Measurements from ENCODE around the gene NEB. TPM values are rescaled to one million over a fixed set of nuclear protein-coding genes. Genes with fewer than 3 reads are reported as not detected.

Gene NEB
- total RNA-seq, 4 donors from 2014 or later = 0.60 to 7.0 (median 1.4) TPM

DNA sequence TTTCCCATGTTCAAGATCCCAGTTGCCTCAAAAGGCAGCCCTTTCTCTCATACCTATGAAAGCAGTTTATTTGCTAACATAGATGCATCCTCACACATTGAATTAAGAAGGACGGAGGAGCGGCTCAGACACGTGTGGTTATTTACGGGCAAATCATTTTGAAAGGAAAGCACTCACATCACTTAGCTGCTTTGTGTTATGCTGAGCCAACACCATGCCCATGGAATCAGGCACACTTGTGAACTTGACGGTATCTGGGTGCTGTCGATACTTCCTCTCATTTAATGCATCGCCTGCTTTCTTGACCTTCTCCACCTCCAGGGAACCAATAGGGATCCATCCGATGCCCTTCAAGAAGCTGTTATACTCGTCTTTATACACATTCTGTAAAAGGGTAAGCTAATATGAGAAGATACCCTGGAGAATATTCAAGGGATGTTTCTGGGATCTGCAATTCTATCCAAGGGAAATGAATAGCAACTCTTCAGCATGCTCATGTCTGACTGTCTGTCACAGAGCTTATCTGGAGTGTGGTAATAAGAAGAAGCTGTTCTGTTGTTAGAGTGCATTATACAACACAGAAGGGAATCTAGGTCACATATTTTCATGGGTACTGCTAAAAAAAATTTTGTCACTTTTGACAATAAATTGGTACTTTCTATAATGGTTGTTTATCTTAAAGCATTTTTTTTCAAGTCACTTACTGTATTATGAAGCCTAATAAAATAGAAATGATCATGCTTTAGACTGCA lies 63.3 kb downstream of the NEB start:
- no peaks in the 10 kb centered on the region for H3K9me3 ChIP-seq
- intact Hi-C loops (cut with DNase I; ENCODE audit: low total_unique reads) (no loop called here), in situ Hi-C loops (cut with MboI; ENCODE audit: low pct_ligation_motif_present in 1 of 4, low pct_unique_long_range_greater_than_20kb in 1 of 4, low sequenced_read_pairs in 3 of 4) (no loop called here)
- no peak overlapping the region for H3K27ac ChIP-seq
- WGBS, 2 donors (ENCODE audit: low coverage in 1 of 2) = 80 to 88% methylated on average over 9 of the region's 9 CpGs
- H3K36me3 ChIP-seq = no peaks in the 10 kb centered on the region
- no peak overlapping the region for H3K4me3 ChIP-seq
- no peaks in the 10 kb centered on the region for H3K27me3 ChIP-seq
- H3K4me1 ChIP-seq = no peaks in the 10 kb centered on the region
- no peak for DNase-seq
- TF ChIP-seq EP300 (IDR thresholded peaks at IDR 0.05; ENCODE audit: low read depth) = no peak
- TF ChIP-seq, protein P1, sequence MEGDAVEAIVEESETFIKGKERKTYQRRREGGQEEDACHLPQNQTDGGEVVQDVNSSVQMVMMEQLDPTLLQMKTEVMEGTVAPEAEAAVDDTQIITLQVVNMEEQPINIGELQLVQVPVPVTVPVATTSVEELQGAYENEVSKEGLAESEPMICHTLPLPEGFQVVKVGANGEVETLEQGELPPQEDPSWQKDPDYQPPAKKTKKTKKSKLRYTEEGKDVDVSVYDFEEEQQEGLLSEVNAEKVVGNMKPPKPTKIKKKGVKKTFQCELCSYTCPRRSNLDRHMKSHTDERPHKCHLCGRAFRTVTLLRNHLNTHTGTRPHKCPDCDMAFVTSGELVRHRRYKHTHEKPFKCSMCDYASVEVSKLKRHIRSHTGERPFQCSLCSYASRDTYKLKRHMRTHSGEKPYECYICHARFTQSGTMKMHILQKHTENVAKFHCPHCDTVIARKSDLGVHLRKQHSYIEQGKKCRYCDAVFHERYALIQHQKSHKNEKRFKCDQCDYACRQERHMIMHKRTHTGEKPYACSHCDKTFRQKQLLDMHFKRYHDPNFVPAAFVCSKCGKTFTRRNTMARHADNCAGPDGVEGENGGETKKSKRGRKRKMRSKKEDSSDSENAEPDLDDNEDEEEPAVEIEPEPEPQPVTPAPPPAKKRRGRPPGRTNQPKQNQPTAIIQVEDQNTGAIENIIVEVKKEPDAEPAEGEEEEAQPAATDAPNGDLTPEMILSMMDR (IDR thresholded peaks at IDR 0.05) = no peak

DNA sequence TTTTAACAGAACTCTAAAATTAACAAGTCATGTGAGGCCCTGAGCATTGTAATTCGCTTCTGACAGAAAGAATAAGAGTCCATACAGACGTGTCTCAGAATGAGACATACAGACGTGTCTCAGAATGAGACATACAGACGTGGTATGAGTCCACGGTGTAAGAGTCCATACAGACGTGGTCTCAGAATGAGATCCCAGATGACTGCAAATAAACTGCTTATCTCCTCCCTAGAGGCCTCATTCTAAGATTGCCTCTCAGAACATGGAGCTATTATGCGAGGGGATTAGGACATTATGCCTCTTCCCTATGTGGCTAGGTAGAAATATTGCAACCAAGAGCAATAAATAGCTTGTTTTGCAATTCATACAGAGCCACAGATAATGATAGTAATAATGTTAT lies 63.9 kb downstream of the NEB start:
- H3K4me1 ChIP-seq = no peaks in the 10 kb centered on the region
- H3K27ac ChIP-seq = no peak overlapping the region
- in situ Hi-C loops (cut with MboI; ENCODE audit: low pct_ligation_motif_present in 1 of 4, low pct_unique_long_range_greater_than_20kb in 1 of 4, low sequenced_read_pairs in 3 of 4) = no loop called here
- intact Hi-C loops (cut with DNase I; ENCODE audit: low total_unique reads) = no loop called here
- 67 to 76% methylated on average over 6 to 7 of the region's 7 CpGs for WGBS, 2 donors (ENCODE audit: low coverage in 1 of 2)
- DNase-seq = no peak
- no peaks in the 10 kb centered on the region for H3K27me3 ChIP-seq
- H3K36me3 ChIP-seq = no peaks in the 10 kb centered on the region
- TF ChIP-seq, protein P1 (IDR thresholded peaks at IDR 0.05) = no peak
- TF ChIP-seq EP300 (IDR thresholded peaks at IDR 0.05; ENCODE audit: low read depth) (no peak), POLR2A (IDR thresholded peaks at IDR 0.05) (no peak), POLR2AphosphoS5 (IDR thresholded peaks at IDR 0.05) (no peak)
- no peaks in the 10 kb centered on the region for H3K9me3 ChIP-seq
- H3K4me3 ChIP-seq = no peak overlapping the region

DNA sequence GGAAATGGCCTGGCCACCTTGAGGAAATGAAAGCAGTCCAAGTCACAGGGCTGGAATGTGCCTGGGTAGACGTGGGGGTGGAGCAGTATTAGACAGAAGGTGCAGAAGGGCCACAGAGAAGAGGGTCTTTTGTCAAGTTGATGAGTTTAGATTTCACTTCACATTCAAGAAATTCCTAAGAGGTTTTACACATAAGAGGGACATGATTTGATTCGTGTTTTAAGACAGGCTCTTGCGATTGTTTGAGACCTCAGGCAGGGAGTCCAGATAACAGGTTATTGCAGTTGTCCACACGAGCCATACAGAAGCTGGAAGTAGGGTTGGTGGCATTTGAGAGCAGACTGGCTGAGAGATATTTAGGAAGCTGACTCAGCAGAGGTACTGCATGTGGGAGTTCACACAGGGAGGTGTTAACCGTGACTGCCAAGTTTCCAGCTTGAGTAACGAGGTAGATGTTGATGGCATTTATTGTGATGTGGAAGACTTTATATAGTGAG lies 64.6 kb downstream of the NEB start:
- H3K36me3 ChIP-seq = no peaks in the 10 kb centered on the region
- H3K4me1 ChIP-seq = no peaks in the 10 kb centered on the region
- TF ChIP-seq EP300 (IDR thresholded peaks at IDR 0.05; ENCODE audit: low read depth) (no peak), POLR2A (IDR thresholded peaks at IDR 0.05) (no peak), POLR2AphosphoS5 (IDR thresholded peaks at IDR 0.05) (no peak)
- TF ChIP-seq, protein P1 (IDR thresholded peaks at IDR 0.05) = no peak
- H3K4me3 ChIP-seq = no peak overlapping the region
- in situ Hi-C loops (cut with MboI; ENCODE audit: low pct_ligation_motif_present in 1 of 4, low pct_unique_long_range_greater_than_20kb in 1 of 4, low sequenced_read_pairs in 3 of 4) (no loop called here), intact Hi-C loops (cut with DNase I; ENCODE audit: low total_unique reads) (no loop called here)
- H3K27me3 ChIP-seq = no peaks in the 10 kb centered on the region
- H3K27ac ChIP-seq = no peak overlapping the region
- 68 to 69% methylated on average over 3 to 6 of the region's 6 CpGs for WGBS, 2 donors (ENCODE audit: low coverage in 1 of 2)
- H3K9me3 ChIP-seq = no peaks in the 10 kb centered on the region
- DNase-seq = no peak

DNA sequence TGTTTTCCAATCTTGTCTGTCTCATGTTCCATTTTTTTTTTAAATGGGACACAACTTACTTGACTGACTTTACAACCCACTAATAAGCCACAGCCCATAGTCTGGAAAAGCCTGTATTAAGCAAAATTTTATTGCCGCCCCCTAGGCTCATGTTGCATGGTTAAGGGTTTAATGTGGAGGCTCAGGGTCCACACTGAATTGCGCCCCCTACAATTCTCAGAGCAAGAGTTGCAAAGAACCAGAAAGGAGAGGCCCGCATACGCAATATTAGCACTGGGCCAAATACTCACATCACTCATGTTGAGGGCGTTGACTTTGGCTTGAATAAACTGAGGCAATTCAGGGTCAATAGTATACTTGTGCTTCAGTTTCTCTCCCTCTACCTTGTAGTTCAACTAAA lies 65.5 kb downstream of the NEB start:
- no peaks in the 10 kb centered on the region for H3K9me3 ChIP-seq
- no peaks in the 10 kb centered on the region for H3K4me1 ChIP-seq
- TF ChIP-seq, protein P1 (IDR thresholded peaks at IDR 0.05) = no peak
- TF ChIP-seq POLR2A (IDR thresholded peaks at IDR 0.05) = no peak
- TF ChIP-seq POLR2AphosphoS5 (IDR thresholded peaks at IDR 0.05) = no peak
- TF ChIP-seq EP300 (IDR thresholded peaks at IDR 0.05; ENCODE audit: low read depth) = no peak
- DNase-seq = no peak
- H3K36me3 ChIP-seq = no peaks in the 10 kb centered on the region
- 92 to 98% methylated on average over 2 to 5 of the region's 5 CpGs for WGBS, 2 donors (ENCODE audit: low coverage in 1 of 2)
- in situ Hi-C loops (cut with MboI; ENCODE audit: low pct_ligation_motif_present in 1 of 4, low pct_unique_long_range_greater_than_20kb in 1 of 4, low sequenced_read_pairs in 3 of 4) = no loop called here
- no peak overlapping the region for H3K27ac ChIP-seq
- H3K27me3 ChIP-seq = no peaks in the 10 kb centered on the region
- intact Hi-C loops (cut with DNase I; ENCODE audit: low total_unique reads) = no loop called here
- H3K4me3 ChIP-seq = no peak overlapping the region

All from transverse colon (tissue), 4 donors.